ENCODE measurements around the gene MESD.

GRCh38 chr15:80953953-80954778 is 35.5 kb downstream of the MESD start:
- TF ChIP-seq EZH2 (IDR thresholded peaks at IDR 0.05; ENCODE audit: borderline replicate concordance, low read length) (no peak), CTCF (conservative IDR thresholded peaks at IDR 0.05 in 1 of 2, IDR thresholded peaks at IDR 0.05 in 1 of 2; ENCODE audit: extremely low read depth in 1 of 2, insufficient read depth in 1 of 2, low read depth in 1 of 2, low read length in 2 of 2) (no peak)
